ENCODE results near the gene MRPL52.

DNA sequence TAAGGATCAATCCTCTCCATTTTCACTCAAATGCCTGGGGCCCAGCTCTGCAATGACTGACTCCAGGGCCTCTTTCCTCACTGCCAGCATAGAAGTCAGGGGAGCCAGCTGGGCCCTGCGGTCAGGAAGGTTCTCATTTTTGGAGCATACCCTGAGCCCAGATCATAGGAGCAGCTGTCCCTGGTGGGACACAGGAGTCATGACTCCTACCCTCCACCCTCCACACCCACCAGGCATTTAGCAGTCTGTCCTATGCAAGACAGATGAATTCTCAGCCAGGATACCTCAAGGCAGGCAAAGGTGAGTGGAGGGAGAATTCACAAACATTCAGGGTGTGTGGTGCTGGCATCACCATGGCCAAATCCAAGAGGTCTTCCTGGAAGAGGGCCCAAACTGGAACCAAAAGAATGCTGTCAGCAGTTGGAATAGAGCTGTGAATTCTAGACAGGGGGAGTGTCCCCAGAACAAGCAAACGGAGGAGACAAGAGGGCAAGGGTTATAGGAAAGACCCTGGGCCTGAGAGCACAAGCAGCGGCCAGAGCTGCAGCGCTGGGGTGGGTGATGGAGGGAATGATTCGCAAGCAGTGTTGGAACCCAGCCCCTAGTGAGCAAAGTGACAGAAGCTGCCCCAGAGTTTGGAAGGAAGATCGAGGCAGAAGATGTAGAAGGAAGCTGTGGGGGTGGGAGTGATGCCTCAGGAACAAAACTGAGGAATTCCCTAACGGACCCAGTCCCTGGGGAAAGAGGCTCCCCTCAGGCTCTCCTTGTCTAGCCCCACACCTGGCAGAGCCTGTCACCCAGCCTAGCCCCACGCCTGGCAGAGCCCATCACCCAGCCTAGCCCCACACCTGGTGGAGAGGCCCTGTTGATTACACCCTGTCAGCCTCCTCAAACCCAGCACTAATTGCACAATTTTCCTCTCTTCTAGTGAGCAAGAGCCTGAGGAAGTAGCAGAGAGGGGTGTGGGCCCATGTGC, 48.9 kb downstream of the MRPL52 start:
- TF ChIP-seq, protein P1, sequence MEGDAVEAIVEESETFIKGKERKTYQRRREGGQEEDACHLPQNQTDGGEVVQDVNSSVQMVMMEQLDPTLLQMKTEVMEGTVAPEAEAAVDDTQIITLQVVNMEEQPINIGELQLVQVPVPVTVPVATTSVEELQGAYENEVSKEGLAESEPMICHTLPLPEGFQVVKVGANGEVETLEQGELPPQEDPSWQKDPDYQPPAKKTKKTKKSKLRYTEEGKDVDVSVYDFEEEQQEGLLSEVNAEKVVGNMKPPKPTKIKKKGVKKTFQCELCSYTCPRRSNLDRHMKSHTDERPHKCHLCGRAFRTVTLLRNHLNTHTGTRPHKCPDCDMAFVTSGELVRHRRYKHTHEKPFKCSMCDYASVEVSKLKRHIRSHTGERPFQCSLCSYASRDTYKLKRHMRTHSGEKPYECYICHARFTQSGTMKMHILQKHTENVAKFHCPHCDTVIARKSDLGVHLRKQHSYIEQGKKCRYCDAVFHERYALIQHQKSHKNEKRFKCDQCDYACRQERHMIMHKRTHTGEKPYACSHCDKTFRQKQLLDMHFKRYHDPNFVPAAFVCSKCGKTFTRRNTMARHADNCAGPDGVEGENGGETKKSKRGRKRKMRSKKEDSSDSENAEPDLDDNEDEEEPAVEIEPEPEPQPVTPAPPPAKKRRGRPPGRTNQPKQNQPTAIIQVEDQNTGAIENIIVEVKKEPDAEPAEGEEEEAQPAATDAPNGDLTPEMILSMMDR (IDR thresholded peaks at IDR 0.05), result no peak
- no peak for TF ChIP-seq POLR2A (IDR thresholded peaks at IDR 0.05)

All from heart left ventricle (tissue), 13 donors.